GM19239 (cell line): ENCODE measurements around the gene PXDC1.

Experiments used
- DNase-seq: peaks from one replicate; pipeline ENCODE4 v3.0.0; 2011; ENCODE audit warnings: low spot score; ENCODE audit not compliant: insufficient read length
- FAIRE-seq: peaks from 2 replicates; lab custom pipeline; 2011; peaks lifted over from hg19 to GRCh38; lab: Jason Lieb, UNC

The PXDC1 gene

GRCh38 chr6:3719462-3720308 lies 31.8 kb downstream of the PXDC1 start:
- DNase-seq (no peak), FAIRE-seq (no peak)

- no peak for FAIRE-seq
- no peak for DNase-seq
Observed at GRCh38 chr6:3718407-3718806, 33.1 kb downstream of the PXDC1 start.

- no peak for FAIRE-seq
Observed at GRCh38 chr6:3715285-3715684, 36.2 kb downstream of the PXDC1 start.

GRCh38 chr6:3714768-3715167 lies 36.7 kb downstream of the PXDC1 start:
- DNase-seq (no peak), FAIRE-seq (no peak)

More at GRCh38 chr6:3715285-3715684, 36.2 kb downstream of the PXDC1 start:
- no peak for DNase-seq

GRCh38 chr6:3714111-3714510 lies 37.4 kb downstream of the PXDC1 start:
- DNase-seq = no peak
- FAIRE-seq = no peak

GRCh38 chr6:3712827-3713665 lies 38.5 kb downstream of the PXDC1 start:
- DNase-seq = no peak
- FAIRE-seq = no peak

GRCh38 chr6:3711776-3712175 lies 39.7 kb downstream of the PXDC1 start:
- FAIRE-seq (no peak), DNase-seq (no peak)

GRCh38 chr6:3710403-3710802 lies 41.1 kb downstream of the PXDC1 start:
- no peak for FAIRE-seq

GRCh38 chr6:3708540-3708939 lies 43.0 kb downstream of the PXDC1 start:
- DNase-seq (no peak), FAIRE-seq (no peak)

More at GRCh38 chr6:3710403-3710802, 41.1 kb downstream of the PXDC1 start:
- DNase-seq = no peak

GRCh38 chr6:3707751-3708412 lies 43.6 kb downstream of the PXDC1 start:
- no peak for FAIRE-seq
- no peak for DNase-seq

- DNase-seq (no peak), FAIRE-seq (no peak)
Observed at GRCh38 chr6:3707024-3707423, 44.5 kb downstream of the PXDC1 start.

- DNase-seq (no peak), FAIRE-seq (no peak)
Observed at GRCh38 chr6:3706547-3706946, 45.0 kb downstream of the PXDC1 start.

GRCh38 chr6:3701631-3702030 lies 49.9 kb downstream of the PXDC1 start:
- FAIRE-seq (no peak), DNase-seq (no peak)

- FAIRE-seq (no peak), DNase-seq (no peak)
Observed at GRCh38 chr6:3699231-3699630, 52.3 kb downstream of the PXDC1 start.

- no peak for FAIRE-seq
Observed at GRCh38 chr6:3698021-3698420, 53.5 kb downstream of the PXDC1 start.

GRCh38 chr6:3697609-3698008 lies 53.9 kb downstream of the PXDC1 start:
- FAIRE-seq (no peak), DNase-seq (no peak)

More at GRCh38 chr6:3698021-3698420, 53.5 kb downstream of the PXDC1 start:
- no peak for DNase-seq

- no peak for DNase-seq
- FAIRE-seq = no peak
Observed at GRCh38 chr6:3696525-3697088, 54.9 kb downstream of the PXDC1 start.

- no peak for FAIRE-seq
- DNase-seq = no peak
Observed at GRCh38 chr6:3695065-3695817, 56.3 kb downstream of the PXDC1 start.

- FAIRE-seq (no peak), DNase-seq (no peak)
Observed at GRCh38 chr6:3693831-3694230, 57.7 kb downstream of the PXDC1 start.

- FAIRE-seq (no peak), DNase-seq (no peak)
Observed at GRCh38 chr6:3690506-3690905, 61.0 kb downstream of the PXDC1 start.
